Astrocyte (in vitro differentiated cells and primary cell): ENCODE results near the gene STAP2.

Experiments
- EZH2 ChIP-seq: IDR thresholded peaks from 2 replicates; pipeline ENCODE4 v1.6.1; 2012; ENCODE audit warnings: mild to moderate bottlenecking, low read length, inconsistent platforms; ENCODE audit not compliant: insufficient read depth
- TF ChIP-seq, protein P1 (sequence below): IDR thresholded peaks from 2 replicates; pipeline ENCODE4 v1.5.1; 2011; ENCODE audit warnings: low read depth, mild to moderate bottlenecking, inconsistent platforms, low read length, moderate library complexity; ENCODE audit not compliant: insufficient read depth

DNA sequence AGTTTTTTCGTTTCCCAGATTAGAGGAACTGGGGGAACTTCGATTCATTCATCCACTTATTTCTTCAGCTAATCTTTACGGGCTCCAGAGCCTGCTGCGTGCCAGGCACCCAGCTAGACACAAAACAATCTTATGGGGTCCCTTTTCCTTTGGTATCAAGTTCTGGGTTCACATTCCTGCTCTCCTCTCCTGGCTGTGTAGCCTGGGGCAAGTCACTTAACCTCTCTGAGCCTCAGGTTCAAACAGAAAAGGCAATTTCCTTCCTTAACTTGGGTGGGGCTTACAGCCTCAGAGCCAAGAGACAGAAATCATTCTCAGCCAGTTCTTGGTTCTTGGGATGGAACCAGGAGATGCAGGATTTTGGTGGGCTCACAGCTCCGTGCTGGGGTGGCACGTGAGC, 53.7 kb downstream of the STAP2 start:
- TF ChIP-seq, protein P1, sequence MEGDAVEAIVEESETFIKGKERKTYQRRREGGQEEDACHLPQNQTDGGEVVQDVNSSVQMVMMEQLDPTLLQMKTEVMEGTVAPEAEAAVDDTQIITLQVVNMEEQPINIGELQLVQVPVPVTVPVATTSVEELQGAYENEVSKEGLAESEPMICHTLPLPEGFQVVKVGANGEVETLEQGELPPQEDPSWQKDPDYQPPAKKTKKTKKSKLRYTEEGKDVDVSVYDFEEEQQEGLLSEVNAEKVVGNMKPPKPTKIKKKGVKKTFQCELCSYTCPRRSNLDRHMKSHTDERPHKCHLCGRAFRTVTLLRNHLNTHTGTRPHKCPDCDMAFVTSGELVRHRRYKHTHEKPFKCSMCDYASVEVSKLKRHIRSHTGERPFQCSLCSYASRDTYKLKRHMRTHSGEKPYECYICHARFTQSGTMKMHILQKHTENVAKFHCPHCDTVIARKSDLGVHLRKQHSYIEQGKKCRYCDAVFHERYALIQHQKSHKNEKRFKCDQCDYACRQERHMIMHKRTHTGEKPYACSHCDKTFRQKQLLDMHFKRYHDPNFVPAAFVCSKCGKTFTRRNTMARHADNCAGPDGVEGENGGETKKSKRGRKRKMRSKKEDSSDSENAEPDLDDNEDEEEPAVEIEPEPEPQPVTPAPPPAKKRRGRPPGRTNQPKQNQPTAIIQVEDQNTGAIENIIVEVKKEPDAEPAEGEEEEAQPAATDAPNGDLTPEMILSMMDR = no peak
- TF ChIP-seq EZH2 = no peak
